ENCODE measurements around the gene BNC2.

Gene BNC2

GRCh38 chr9:16775330-16775729 is 95.1 kb downstream of the BNC2 start:
- no peak overlapping the region for H3K4me3 ChIP-seq (ENCODE audit: low read length)
- DNase-seq (ENCODE audit: low read depth) = no peak
- no peak for TF ChIP-seq CTCF (conservative IDR thresholded peaks at IDR 0.05; ENCODE audit: low read depth, low read length)

- no peak for TF ChIP-seq CTCF (conservative IDR thresholded peaks at IDR 0.05; ENCODE audit: low read depth, low read length)
- DNase-seq (ENCODE audit: low read depth) = no peak
- H3K4me3 ChIP-seq (ENCODE audit: low read length) = no peak overlapping the region
These were observed 96.9 kb downstream of the BNC2 start for GRCh38 chr9:16773617-16774016.

GRCh38 chr9:16773116-16773515 is 97.4 kb downstream of the BNC2 start:
- DNase-seq (ENCODE audit: low read depth) = no peak
- no peak overlapping the region for H3K4me3 ChIP-seq (ENCODE audit: low read length)
- no peak for TF ChIP-seq CTCF (conservative IDR thresholded peaks at IDR 0.05; ENCODE audit: low read depth, low read length)

GRCh38 chr9:16771356-16771755 is 99.1 kb downstream of the BNC2 start:
- no peak for TF ChIP-seq CTCF (conservative IDR thresholded peaks at IDR 0.05; ENCODE audit: low read depth, low read length)

GRCh38 chr9:16769291-16769690 is 101.2 kb downstream of the BNC2 start:
- no peak overlapping the region for H3K4me3 ChIP-seq (ENCODE audit: low read length)
- no peak for TF ChIP-seq CTCF (conservative IDR thresholded peaks at IDR 0.05; ENCODE audit: low read depth, low read length)
- no peak for DNase-seq (ENCODE audit: low read depth)

More at GRCh38 chr9:16771356-16771755, 99.1 kb downstream of the BNC2 start:
- DNase-seq (ENCODE audit: low read depth) = no peak
- no peak overlapping the region for H3K4me3 ChIP-seq (ENCODE audit: low read length)

- no peak for DNase-seq (ENCODE audit: low read depth)
- TF ChIP-seq CTCF (conservative IDR thresholded peaks at IDR 0.05; ENCODE audit: low read depth, low read length) = no peak
- H3K4me3 ChIP-seq (ENCODE audit: low read length) = no peak overlapping the region
These were observed 101.7 kb downstream of the BNC2 start for GRCh38 chr9:16768816-16769215.

GRCh38 chr9:16767366-16767765 is 103.1 kb downstream of the BNC2 start:
- no peak for DNase-seq (ENCODE audit: low read depth)
- no peak overlapping the region for H3K4me3 ChIP-seq (ENCODE audit: low read length)
- TF ChIP-seq CTCF (conservative IDR thresholded peaks at IDR 0.05; ENCODE audit: low read depth, low read length) = no peak
